Keratinocyte (primary cell): Measurements from ENCODE around the gene MOCS1.

Experiments
- EZH2 ChIP-seq: IDR thresholded peaks from one replicate; pipeline ENCODE4 v1.6.1; 2012; ENCODE audit warnings: inconsistent platforms, mild to moderate bottlenecking, low read length, moderate library complexity
- TF ChIP-seq, protein P1 (sequence below), 3 experiments: IDR thresholded peaks in 1 of 3; conservative IDR thresholded peaks in 1 of 3; optimal IDR thresholded peaks in 1 of 3; 2 replicates in 2 of 3; 3 replicates in 1 of 3; pipeline versions ENCODE3 to v1.5.1; 2011; ENCODE audit warnings: low read length in 3 of 3, mild to moderate bottlenecking in 3 of 3, moderate library complexity in 2 of 3, control low read depth in 1 of 3, inconsistent platforms in 1 of 3; ENCODE audit not compliant: insufficient read depth in 2 of 3; ENCODE audit errors: extremely low read depth in 1 of 3

DNA sequence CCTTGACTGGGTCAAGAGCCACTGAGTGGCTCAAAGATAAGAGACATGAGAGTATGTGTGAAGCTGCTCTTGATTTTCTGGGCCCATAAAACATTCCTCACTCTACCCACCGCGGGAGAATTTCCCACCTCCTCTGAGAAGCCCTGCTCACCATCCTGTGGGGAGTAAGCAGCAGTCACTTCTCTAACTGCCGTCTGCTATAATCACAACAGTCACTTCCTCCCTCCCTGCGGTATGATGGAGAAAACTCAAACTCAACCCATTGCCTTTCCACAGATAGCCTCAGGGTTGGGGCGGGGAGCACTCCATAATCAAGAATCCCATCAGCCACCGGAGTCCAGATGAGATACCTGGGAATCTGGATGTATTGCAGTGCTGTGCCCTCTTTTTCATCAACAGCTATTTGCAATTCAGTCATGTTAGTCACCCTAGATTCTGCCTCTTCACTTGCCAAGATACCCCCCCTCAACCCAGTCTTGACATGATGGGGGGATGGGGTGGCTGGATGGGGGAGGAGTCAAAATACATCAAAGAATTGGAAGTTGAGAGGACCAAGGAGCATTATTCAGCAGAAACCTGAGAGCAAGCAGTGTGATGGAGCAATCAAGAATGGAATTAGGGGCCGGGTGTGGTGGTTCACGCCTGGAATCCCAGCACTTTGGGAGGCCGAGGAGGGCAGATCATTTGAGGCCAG, 5.1 kb downstream of the MOCS1 start:
- TF ChIP-seq, protein P1, sequence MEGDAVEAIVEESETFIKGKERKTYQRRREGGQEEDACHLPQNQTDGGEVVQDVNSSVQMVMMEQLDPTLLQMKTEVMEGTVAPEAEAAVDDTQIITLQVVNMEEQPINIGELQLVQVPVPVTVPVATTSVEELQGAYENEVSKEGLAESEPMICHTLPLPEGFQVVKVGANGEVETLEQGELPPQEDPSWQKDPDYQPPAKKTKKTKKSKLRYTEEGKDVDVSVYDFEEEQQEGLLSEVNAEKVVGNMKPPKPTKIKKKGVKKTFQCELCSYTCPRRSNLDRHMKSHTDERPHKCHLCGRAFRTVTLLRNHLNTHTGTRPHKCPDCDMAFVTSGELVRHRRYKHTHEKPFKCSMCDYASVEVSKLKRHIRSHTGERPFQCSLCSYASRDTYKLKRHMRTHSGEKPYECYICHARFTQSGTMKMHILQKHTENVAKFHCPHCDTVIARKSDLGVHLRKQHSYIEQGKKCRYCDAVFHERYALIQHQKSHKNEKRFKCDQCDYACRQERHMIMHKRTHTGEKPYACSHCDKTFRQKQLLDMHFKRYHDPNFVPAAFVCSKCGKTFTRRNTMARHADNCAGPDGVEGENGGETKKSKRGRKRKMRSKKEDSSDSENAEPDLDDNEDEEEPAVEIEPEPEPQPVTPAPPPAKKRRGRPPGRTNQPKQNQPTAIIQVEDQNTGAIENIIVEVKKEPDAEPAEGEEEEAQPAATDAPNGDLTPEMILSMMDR (optimal IDR thresholded peaks at IDR 0.05 in 1 of 3, IDR thresholded peaks at IDR 0.05 in 1 of 3, conservative IDR thresholded peaks at IDR 0.05 in 1 of 3; ENCODE audit: extremely low read depth in 1 of 3, insufficient read depth in 2 of 3, low read length in 3 of 3) = no peak
- TF ChIP-seq EZH2 = no peak
